Ishikawa (cell line): ENCODE results near the gene COL20A1.

Experiments
- CEBPB ChIP-seq: IDR thresholded peaks from 2 replicates; pipeline ENCODE4 v1.6.1; 2012
- EGR1 ChIP-seq: IDR thresholded peaks from 2 replicates; pipeline ENCODE4 v1.6.1; 2012
- EP300 ChIP-seq: IDR thresholded peaks from 2 replicates; pipeline ENCODE4 v1.6.1; 2012; ENCODE audit warnings: borderline replicate concordance
- FOXM1 ChIP-seq: IDR thresholded peaks from 2 replicates; pipeline ENCODE4 v1.6.1; 2012; ENCODE audit warnings: low read depth, borderline replicate concordance
- RAD21 ChIP-seq: IDR thresholded peaks from 2 replicates; pipeline ENCODE4 v1.6.1; 2012; ENCODE audit warnings: low read depth
- TAF1 ChIP-seq: IDR thresholded peaks from 2 replicates; pipeline ENCODE4 v1.6.1; 2012; ENCODE audit warnings: low read depth, mild to moderate bottlenecking
- USF1 ChIP-seq: IDR thresholded peaks from 2 replicates; pipeline ENCODE4 v1.6.1; 2012
- TF ChIP-seq, protein P1 (sequence below): IDR thresholded peaks from 2 replicates; pipeline ENCODE4 v1.6.1; 2012; ENCODE audit warnings: low read depth, mild to moderate bottlenecking

- TF ChIP-seq EP300 (no peak), TAF1 (no peak), RAD21 (no peak), USF1 (no peak), FOXM1 (no peak), CEBPB (no peak), EGR1 (no peak)
- TF ChIP-seq, protein P1, sequence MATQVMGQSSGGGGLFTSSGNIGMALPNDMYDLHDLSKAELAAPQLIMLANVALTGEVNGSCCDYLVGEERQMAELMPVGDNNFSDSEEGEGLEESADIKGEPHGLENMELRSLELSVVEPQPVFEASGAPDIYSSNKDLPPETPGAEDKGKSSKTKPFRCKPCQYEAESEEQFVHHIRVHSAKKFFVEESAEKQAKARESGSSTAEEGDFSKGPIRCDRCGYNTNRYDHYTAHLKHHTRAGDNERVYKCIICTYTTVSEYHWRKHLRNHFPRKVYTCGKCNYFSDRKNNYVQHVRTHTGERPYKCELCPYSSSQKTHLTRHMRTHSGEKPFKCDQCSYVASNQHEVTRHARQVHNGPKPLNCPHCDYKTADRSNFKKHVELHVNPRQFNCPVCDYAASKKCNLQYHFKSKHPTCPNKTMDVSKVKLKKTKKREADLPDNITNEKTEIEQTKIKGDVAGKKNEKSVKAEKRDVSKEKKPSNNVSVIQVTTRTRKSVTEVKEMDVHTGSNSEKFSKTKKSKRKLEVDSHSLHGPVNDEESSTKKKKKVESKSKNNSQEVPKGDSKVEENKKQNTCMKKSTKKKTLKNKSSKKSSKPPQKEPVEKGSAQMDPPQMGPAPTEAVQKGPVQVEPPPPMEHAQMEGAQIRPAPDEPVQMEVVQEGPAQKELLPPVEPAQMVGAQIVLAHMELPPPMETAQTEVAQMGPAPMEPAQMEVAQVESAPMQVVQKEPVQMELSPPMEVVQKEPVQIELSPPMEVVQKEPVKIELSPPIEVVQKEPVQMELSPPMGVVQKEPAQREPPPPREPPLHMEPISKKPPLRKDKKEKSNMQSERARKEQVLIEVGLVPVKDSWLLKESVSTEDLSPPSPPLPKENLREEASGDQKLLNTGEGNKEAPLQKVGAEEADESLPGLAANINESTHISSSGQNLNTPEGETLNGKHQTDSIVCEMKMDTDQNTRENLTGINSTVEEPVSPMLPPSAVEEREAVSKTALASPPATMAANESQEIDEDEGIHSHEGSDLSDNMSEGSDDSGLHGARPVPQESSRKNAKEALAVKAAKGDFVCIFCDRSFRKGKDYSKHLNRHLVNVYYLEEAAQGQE, result no peak
These were observed 4.4 kb downstream of the COL20A1 start for GRCh38 chr20:63297371-63297781.
